HEK293T (cell line): ENCODE measurements around the gene DOK6.

Experiments
- ARNT ChIP-seq: fragments of 450-650 bp; IDR thresholded peaks from 2 replicates; pipeline ENCODE4 v1.6.1; 2017; ENCODE audit warnings: mild to moderate bottlenecking
- BHLHE40 ChIP-seq: fragments of 450-650 bp; IDR thresholded peaks from 2 replicates; pipeline ENCODE4 v1.6.1; 2016; ENCODE audit warnings: mild to moderate bottlenecking, moderate library complexity, borderline replicate concordance
- ELF4 ChIP-seq: fragments of 450-650 bp; IDR thresholded peaks from 2 replicates; pipeline ENCODE4 v1.6.1; 2017; ENCODE audit warnings: antibody characterized with exemption
- FOXK2 ChIP-seq: fragments of 450-650 bp; IDR thresholded peaks from 2 replicates; pipeline ENCODE4 v1.6.1; 2016; ENCODE audit warnings: mild to moderate bottlenecking
- FOXM1 ChIP-seq: fragments of 450-650 bp; IDR thresholded peaks from 2 replicates; pipeline ENCODE4 v1.6.1; 2017; ENCODE audit warnings: mild to moderate bottlenecking, borderline replicate concordance
- HDGF ChIP-seq: fragments of 450-650 bp; IDR thresholded peaks from 2 replicates; pipeline ENCODE4 v1.6.1; 2017; ENCODE audit warnings: antibody characterized with exemption, borderline replicate concordance
- L3MBTL2 ChIP-seq: fragments of 450-650 bp; conservative IDR thresholded peaks from 2 replicates; pipeline ENCODE4 v1.6.1; 2016; ENCODE audit warnings: mild to moderate bottlenecking
- NFRKB ChIP-seq: fragments of 450-650 bp; IDR thresholded peaks from 2 replicates; pipeline ENCODE4 v1.6.1; 2016; ENCODE audit warnings: mild to moderate bottlenecking, moderate library complexity
- SP1 ChIP-seq: fragments of 450-650 bp; IDR thresholded peaks from 2 replicates; pipeline ENCODE4 v1.6.1; 2017
- SUZ12 ChIP-seq: fragments of 450-650 bp; IDR thresholded peaks from 2 replicates; pipeline ENCODE4 v1.6.1; 2016; ENCODE audit warnings: mild to moderate bottlenecking
- TARDBP ChIP-seq: fragments of 450-650 bp; IDR thresholded peaks from 2 replicates; pipeline ENCODE4 v1.6.1; 2016
- ZNF384 ChIP-seq: fragments of 450-650 bp; IDR thresholded peaks from 2 replicates; pipeline ENCODE4 v1.6.1; 2016

DNA sequence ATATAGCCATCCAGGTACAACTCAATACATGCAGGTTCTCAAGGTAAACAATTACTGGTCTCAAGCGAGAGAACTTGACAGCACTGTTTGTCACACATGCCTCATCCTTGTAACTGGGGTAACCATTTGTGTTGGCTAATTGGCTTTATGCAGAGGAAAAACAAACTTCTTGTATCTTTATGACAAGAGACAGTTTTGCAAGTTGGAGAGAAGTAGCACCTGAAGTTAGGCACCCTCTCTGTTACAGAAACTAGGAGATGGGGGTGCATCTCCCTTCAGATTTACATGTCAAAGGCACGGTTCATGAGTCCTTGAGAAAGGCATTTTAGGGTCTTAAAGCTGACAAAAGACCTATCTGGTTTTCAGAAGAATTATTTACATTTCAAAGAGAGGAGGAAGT, 305.3 kb downstream of the DOK6 start:
- TF ChIP-seq NFRKB, result no peak
- TF ChIP-seq ZNF384, result no peak
- TF ChIP-seq SUZ12, result no peak
- no peak for TF ChIP-seq SP1
- TF ChIP-seq TARDBP, result no peak
- no peak for TF ChIP-seq BHLHE40
- TF ChIP-seq ELF4, result no peak
- TF ChIP-seq FOXM1, result no peak
- TF ChIP-seq FOXK2, result no peak
- no peak for TF ChIP-seq HDGF
- TF ChIP-seq L3MBTL2, result no peak
- no peak for TF ChIP-seq ARNT
